ENCODE data around the gene ALPG.
"Not testable (repeated sequence)": the region's sequence is repeated elsewhere in the genome, so short reads cannot be mapped to it uniquely, and the experiment has no call there.

Gene ALPG

DNA sequence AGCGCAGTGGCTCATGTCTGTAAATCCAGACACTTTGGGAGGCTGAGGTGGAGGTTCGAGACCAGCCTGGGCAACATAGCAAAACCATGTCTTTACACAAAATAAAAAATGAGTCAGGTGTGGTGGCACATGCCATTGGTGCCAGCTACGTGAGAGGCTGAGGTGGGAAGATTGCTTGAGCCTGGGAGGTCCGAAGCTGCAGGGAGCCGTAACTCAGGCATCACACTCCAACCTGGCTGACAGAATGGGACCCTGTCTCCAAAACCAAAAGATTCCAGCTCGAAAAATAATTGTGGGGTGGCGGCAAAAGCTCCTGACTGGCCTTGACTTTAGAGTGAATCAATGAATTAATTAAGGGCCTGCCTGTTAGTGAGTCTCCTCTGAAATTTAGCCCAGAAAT is 29.3 kb upstream of the ALPG start:
- DNase-seq (ENCODE audit: low read depth) = no peak

GRCh38 chr2:232377841-232378734 is 28.6 kb upstream of the ALPG start:
- DNase-seq (ENCODE audit: low read depth) = no peak

GRCh38 chr2:232378735-232379151 is 27.9 kb upstream of the ALPG start, which contains the start of gene ALPP:
ALPP (plus strand) TSS chr2:232378751; CDS start chr2:232378803, 52 bp downstream.
- DNase-seq (ENCODE audit: low read depth) = not testable (repeated sequence)

DNA sequence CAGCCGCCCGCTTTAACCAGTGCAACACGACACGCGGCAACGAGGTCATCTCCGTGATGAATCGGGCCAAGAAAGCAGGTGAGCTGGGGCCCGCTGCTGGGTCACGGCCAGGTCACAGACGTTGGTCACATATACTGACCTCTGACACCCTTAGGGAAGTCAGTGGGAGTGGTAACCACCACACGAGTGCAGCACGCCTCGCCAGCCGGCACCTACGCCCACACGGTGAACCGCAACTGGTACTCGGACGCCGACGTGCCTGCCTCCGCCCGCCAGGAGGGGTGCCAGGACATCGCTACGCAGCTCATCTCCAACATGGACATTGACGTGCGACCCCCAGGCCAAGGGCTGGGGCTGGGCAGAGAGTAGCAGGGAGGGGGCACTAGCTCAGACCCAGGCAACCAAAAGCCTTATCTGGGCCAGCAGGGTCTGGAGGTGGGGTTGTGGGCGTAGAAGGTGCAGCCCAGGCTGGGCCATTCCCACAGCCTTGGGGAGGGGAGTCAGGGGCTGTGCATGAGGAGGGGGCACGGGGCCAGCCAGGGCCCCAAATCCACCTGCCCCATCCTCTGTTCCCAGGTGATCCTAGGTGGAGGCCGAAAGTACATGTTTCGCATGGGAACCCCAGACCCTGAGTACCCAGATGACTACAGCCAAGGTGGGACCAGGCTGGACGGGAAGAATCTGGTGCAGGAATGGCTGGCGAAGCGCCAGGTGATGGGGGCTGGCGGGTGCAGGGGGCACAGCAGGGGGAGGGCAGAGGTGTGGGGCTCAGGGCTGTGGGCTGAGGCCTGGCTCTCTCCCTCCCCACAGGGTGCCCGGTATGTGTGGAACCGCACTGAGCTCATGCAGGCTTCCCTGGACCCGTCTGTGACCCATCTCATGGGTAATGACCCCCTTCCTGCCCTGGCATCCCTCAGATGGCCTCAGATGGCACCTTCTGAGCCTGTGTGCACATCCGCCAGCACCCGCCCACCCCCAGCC is 26.7 kb upstream of the ALPG start:
- not testable (repeated sequence) for DNase-seq (ENCODE audit: low read depth)

- DNase-seq (ENCODE audit: low read depth) = not testable (repeated sequence)
These were observed 25.2 kb upstream of the ALPG start for GRCh38 chr2:232381204-232382031.

- DNase-seq (ENCODE audit: low read depth) = no peak
These were observed 24.1 kb upstream of the ALPG start for GRCh38 chr2:232382331-232383225.

- no peak for DNase-seq (ENCODE audit: low read depth)
These were observed 22.2 kb upstream of the ALPG start for GRCh38 chr2:232384466-232384865.

DNA sequence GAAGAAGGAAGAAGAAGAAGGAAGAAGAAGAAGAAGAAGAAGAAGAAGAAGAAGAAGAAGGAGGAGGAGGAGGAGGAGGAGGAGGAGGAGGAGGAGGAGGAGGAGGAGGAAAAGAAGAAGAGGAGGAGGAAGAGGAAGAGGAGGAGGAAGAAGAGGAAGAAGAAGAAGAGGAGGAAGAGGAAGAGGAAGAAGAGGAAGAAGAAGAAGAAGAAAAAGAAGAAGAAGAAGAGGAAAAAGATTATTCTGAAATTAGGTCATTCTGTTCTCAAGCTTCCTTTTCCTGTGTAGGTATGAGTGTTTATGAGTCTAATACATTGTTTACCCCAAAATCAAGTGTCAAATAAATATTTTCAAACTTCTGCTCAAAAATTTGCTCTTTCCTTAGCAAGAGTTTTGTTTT is 21.6 kb upstream of the ALPG start:
- DNase-seq (ENCODE audit: low read depth) = not testable (repeated sequence)

DNA sequence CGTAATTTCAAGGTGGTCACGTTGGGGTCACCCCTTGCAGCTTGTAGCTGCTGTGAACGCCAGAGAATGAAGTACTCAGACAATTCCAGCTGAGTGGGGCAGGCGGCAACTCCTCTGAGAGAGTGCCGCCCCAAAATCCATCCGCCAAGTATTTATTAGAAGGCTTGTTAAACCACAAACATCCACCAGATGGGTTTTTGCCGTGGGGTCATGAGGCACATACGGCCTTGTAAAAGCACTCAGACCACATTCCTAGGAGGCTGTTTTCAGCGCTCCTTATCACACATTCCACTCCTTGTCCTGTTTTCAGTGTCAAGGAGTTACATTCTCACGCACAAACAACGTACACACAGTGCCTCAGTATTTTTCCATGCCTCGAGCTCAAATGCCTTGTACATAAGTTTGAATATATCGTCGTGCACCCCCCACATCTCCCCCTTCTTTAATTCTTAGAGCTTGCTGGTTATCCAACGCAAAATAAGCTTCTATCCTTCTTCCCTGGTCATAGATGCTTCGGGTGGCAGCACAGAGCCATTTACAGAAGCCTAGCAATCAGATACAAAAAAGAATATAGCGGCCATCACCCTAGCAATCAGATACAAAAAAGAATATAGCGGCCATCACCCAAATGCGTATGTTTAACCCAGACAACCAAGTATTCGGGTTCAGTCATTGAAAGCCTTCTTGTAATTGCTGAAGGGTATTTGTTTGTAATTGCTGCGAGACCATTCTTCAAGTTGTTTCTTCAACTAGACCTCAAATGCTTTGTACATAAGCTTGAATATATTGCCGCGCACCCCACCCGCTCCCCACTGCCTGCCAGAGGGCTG is 20.8 kb upstream of the ALPG start:
- no peak for DNase-seq (ENCODE audit: low read depth)

- DNase-seq (ENCODE audit: low read depth) = no peak
These were observed 20.2 kb upstream of the ALPG start for GRCh38 chr2:232386490-232386739.

- no peak for DNase-seq (ENCODE audit: low read depth)
These were observed 19.7 kb upstream of the ALPG start for GRCh38 chr2:232386740-232387450.

DNA sequence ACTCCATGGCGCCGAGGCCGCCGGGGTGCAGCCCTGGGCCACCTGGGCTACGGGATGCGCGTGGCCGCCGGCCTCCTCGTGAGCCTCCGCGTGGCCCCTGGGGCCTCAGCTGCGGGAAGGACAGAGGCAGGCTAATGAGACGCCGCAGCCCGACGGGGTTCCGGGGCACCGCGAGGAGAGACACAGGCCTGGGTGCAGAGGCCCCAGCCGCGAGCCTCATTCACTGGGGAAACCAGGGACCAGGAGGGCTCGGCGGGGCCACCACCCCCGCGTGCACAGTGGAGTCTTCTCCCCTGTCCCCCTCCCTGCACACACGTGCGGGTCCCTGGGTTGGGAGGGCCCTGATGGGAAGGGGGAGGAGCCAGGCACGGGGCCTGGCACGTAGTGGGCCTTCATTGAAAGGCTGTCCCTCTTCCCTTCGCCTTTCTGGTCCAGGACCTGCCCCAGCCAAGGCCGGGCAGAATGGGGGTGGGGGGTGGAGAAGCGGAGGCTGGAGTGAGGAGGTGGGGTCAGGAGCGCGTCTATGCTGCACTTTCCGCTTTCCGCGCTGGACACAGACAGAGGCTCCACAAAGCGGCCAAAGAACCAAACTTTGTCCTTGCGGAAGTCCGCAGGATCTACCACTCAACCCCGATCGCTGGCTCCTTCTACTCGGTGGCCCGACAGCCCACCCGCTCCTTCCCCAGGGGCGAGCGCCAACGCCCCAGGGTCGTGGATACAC is 19.0 kb upstream of the ALPG start:
- DNase-seq (ENCODE audit: low read depth) = no peak

- no peak for DNase-seq (ENCODE audit: low read depth)
These were observed 18.2 kb upstream of the ALPG start for GRCh38 chr2:232388324-232388891.

GRCh38 chr2:232389327-232389726 is 17.3 kb upstream of the ALPG start:
- DNase-seq (ENCODE audit: low read depth) = no peak

- DNase-seq (ENCODE audit: low read depth) = no peak
These were observed 16.0 kb upstream of the ALPG start for GRCh38 chr2:232390661-232391060.

- no peak for DNase-seq (ENCODE audit: low read depth)
These were observed 13.1 kb upstream of the ALPG start for GRCh38 chr2:232393556-232393955.

GRCh38 chr2:232394431-232394830 is 12.2 kb upstream of the ALPG start:
- DNase-seq (ENCODE audit: low read depth) = not testable (repeated sequence)

DNA sequence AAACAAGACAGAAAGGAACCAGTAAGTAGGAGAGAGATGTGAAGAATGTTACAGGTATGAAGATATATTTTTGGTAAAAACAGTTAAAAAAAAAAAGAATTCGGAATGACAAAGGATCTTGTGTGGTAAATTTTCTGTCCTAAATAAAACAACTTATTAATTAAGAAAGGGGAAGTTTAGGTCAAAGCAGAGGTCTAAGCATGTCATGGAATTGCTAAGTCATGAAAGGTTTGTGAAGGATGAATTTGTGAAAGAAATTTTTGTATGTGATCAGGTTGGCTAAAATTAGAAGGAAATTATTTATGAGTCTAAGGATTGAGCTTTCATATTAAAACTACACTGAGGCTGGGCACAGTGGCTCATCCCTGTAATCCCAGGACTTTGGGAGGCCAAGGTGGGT is 11.1 kb upstream of the ALPG start:
- no peak for DNase-seq (ENCODE audit: low read depth)
